NT2/D1 (cell line): ENCODE results near the gene DYSF.

Source experiments
- DNase-seq: peaks from one replicate; pipeline ENCODE4 v3.0.0-alpha.2; 2011; ENCODE audit warnings: low read depth, low spot score
- H3K27me3 ChIP-seq: 2 replicates; pipeline ENCODE4 v1.6.0; 2011; ENCODE audit warnings: mild to moderate bottlenecking; ENCODE audit not compliant: insufficient read length, insufficient read depth
- H3K36me3 ChIP-seq: 2 replicates; pipeline ENCODE4 v1.6.1; 2011; ENCODE audit warnings: mild to moderate bottlenecking, low read length, mixed read lengths; ENCODE audit not compliant: insufficient read depth, insufficient read length
- H3K4me1 ChIP-seq: 2 replicates; pipeline ENCODE4 v1.5.1; 2011; ENCODE audit not compliant: insufficient read depth, insufficient read length
- H3K4me3 ChIP-seq: 2 replicates; pipeline ENCODE4 v1.5.1; 2011; ENCODE audit warnings: low read depth; ENCODE audit not compliant: insufficient read length
- H3K9ac ChIP-seq: 2 replicates; pipeline ENCODE4 v1.6.0; 2011; ENCODE audit warnings: low read depth; ENCODE audit not compliant: insufficient read length
- H3K9me3 ChIP-seq: 2 replicates; pipeline ENCODE4 v1.5.1; 2011; ENCODE audit warnings: mild to moderate bottlenecking, low read length; ENCODE audit not compliant: insufficient read depth
- SUZ12 ChIP-seq: IDR thresholded peaks from 2 replicates; pipeline ENCODE4 v1.6.1; 2011; ENCODE audit not compliant: insufficient read length, insufficient read depth; ENCODE audit errors: extremely low read depth
- YY1 ChIP-seq: IDR thresholded peaks from 2 replicates; pipeline ENCODE4 v1.6.1; 2011; ENCODE audit not compliant: insufficient read length, insufficient read depth
- ZNF274 ChIP-seq: IDR thresholded peaks from 2 replicates; pipeline ENCODE4 v1.6.1; 2011; ENCODE audit warnings: mild to moderate bottlenecking, low read depth, low read length

Gene DYSF

DNA sequence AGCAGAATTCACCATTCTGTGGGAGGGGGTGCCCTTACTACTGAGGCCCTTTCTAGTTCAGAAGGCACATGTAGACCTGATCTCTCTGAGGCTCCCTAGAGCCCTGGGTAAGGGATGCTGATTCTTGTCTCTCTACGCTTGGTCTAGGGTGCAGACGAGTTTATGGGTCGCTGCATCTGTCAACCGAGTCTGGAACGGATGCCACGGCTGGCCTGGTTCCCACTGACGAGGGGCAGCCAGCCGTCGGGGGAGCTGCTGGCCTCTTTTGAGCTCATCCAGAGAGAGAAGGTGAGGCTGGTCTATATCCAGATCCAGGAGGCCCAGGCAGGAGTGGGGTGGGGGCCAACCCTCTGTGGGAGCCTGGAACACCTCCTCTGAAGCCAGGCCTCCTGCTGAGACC, 147.2 kb downstream of the DYSF start:
- no peak for TF ChIP-seq YY1
- no peak for TF ChIP-seq SUZ12
- no peak for TF ChIP-seq ZNF274
- H3K9me3 ChIP-seq = no peaks in the 10 kb centered on the region
- no peak overlapping the region for H3K9ac ChIP-seq
- no peak overlapping the region for H3K4me3 ChIP-seq
- DNase-seq = no peak
- H3K4me1 ChIP-seq = peaks cover 11% of the 10 kb centered on the region
- H3K27me3 ChIP-seq = peaks cover 47% of the 10 kb centered on the region
- H3K36me3 ChIP-seq = peaks cover 4% of the 10 kb centered on the region

GRCh38 chr2:71601136-71602114, 148.1 kb downstream of the DYSF start:
- peaks cover 4% of the 10 kb centered on the region for H3K36me3 ChIP-seq
- DNase-seq = no peak
- peaks cover 48% of the 10 kb centered on the region for H3K27me3 ChIP-seq
- no peaks in the 10 kb centered on the region for H3K9me3 ChIP-seq
- no peak for TF ChIP-seq SUZ12
- no peak for TF ChIP-seq YY1
- no peak for TF ChIP-seq ZNF274
- peaks cover 13% of the 10 kb centered on the region for H3K4me1 ChIP-seq
- no peak overlapping the region for H3K4me3 ChIP-seq
- no peak overlapping the region for H3K9ac ChIP-seq

- DNase-seq = no peak
- H3K4me1 ChIP-seq = peaks cover 13% of the 10 kb centered on the region
- no peaks in the 10 kb centered on the region for H3K9me3 ChIP-seq
- no peak for TF ChIP-seq SUZ12
- TF ChIP-seq YY1 = no peak
- no peak for TF ChIP-seq ZNF274
- no peak overlapping the region for H3K9ac ChIP-seq
- H3K4me3 ChIP-seq = no peak overlapping the region
- peaks cover 55% of the 10 kb centered on the region for H3K27me3 ChIP-seq
- peaks cover 4% of the 10 kb centered on the region for H3K36me3 ChIP-seq
These were observed 148.7 kb downstream of the DYSF start for GRCh38 chr2:71602115-71602495.

GRCh38 chr2:71602581-71602980, 149.2 kb downstream of the DYSF start:
- H3K9me3 ChIP-seq = no peaks in the 10 kb centered on the region
- H3K4me3 ChIP-seq = no peak overlapping the region
- peaks cover 4% of the 10 kb centered on the region for H3K36me3 ChIP-seq
- DNase-seq = no peak
- peaks cover 13% of the 10 kb centered on the region for H3K4me1 ChIP-seq
- no peak overlapping the region for H3K9ac ChIP-seq
- TF ChIP-seq YY1 (no peak), SUZ12 (no peak), ZNF274 (no peak)
- peaks cover 60% of the 10 kb centered on the region for H3K27me3 ChIP-seq

GRCh38 chr2:71603311-71603811, 150.0 kb downstream of the DYSF start:
- Histone ChIP-seq H3K27me3 (peaks cover 67% of the 10 kb centered on the region), H3K9me3 (no peaks in the 10 kb centered on the region), H3K4me1 (peaks cover 15% of the 10 kb centered on the region), H3K4me3 (no peak overlapping the region), H3K9ac (no peak overlapping the region), H3K36me3 (peaks cover 4% of the 10 kb centered on the region)
- DNase-seq = no peak
- TF ChIP-seq YY1 (no peak), SUZ12 (no peak), ZNF274 (no peak)

- peaks cover 68% of the 10 kb centered on the region for H3K27me3 ChIP-seq
- H3K9me3 ChIP-seq = no peaks in the 10 kb centered on the region
- TF ChIP-seq SUZ12 (no peak), ZNF274 (no peak), YY1 (no peak)
- no peak overlapping the region for H3K9ac ChIP-seq
- no peak for DNase-seq
- peaks cover 16% of the 10 kb centered on the region for H3K4me1 ChIP-seq
- H3K4me3 ChIP-seq = no peak overlapping the region
- H3K36me3 ChIP-seq = peaks cover 4% of the 10 kb centered on the region
These were observed 150.7 kb downstream of the DYSF start for GRCh38 chr2:71603851-71604725.

DNA sequence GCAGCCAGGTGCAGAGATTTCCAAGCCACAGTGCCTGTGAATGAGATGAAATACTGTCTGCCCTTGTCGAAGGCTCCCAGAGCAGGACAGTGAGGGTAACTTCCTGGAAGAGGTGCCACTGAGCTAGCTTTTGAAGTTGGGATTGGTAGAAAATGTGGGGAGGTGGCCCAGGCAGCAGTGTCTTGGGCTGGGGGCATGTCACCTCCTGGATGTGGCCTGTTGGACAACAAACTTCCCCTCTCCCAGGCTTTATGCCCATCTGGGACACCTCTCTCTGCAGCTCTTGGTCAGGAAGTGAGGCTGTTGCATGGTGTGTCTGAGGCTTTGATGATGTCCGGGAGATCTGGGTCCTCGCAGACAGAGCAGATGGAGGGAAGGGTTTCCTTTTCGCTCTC, 151.4 kb downstream of the DYSF start:
- Histone ChIP-seq H3K4me1 (peaks cover 16% of the 10 kb centered on the region), H3K27me3 (peaks cover 66% of the 10 kb centered on the region), H3K4me3 (no peak overlapping the region), H3K9me3 (no peaks in the 10 kb centered on the region), H3K9ac (no peak overlapping the region), H3K36me3 (peaks cover 4% of the 10 kb centered on the region)
- DNase-seq = no peak
- TF ChIP-seq YY1 = no peak
- TF ChIP-seq ZNF274 = no peak
- no peak for TF ChIP-seq SUZ12
